SKM-1 (cell line): ENCODE results near the gene ADSS1.

Experiments used
- DNase-seq: peaks from one replicate; lab custom pipeline; 2025; ENCODE audit not compliant: unreplicated experiment; lab: John Stamatoyannopoulos, UW

ADSS1 gene

GRCh38 chr14:104697892-104698583, 26.0 kb upstream of the ADSS1 start:
- no peak for DNase-seq

- DNase-seq = no peak
Observed at GRCh38 chr14:104698688-104699425, 25.2 kb upstream of the ADSS1 start.

GRCh38 chr14:104699426-104699748, 24.6 kb upstream of the ADSS1 start:
- no peak for DNase-seq

- no peak for DNase-seq
Observed at GRCh38 chr14:104700225-104700651, 23.8 kb upstream of the ADSS1 start.

GRCh38 chr14:104700747-104701217, 23.2 kb upstream of the ADSS1 start:
- DNase-seq = no peak

GRCh38 chr14:104701383-104702076, 22.5 kb upstream of the ADSS1 start:
- DNase-seq = no peak

- DNase-seq = no peak
Observed at GRCh38 chr14:104702106-104702505, 21.9 kb upstream of the ADSS1 start.

GRCh38 chr14:104702673-104703072, 21.4 kb upstream of the ADSS1 start:
- no peak for DNase-seq

GRCh38 chr14:104703269-104703668, 20.8 kb upstream of the ADSS1 start:
- no peak for DNase-seq

- no peak for DNase-seq
Observed at GRCh38 chr14:104704252-104704651, 19.8 kb upstream of the ADSS1 start.

GRCh38 chr14:104705340-104706047, 18.5 kb upstream of the ADSS1 start:
- no peak for DNase-seq

GRCh38 chr14:104706733-104707607, 17.1 kb upstream of the ADSS1 start:
- DNase-seq = no peak

GRCh38 chr14:104707608-104708595, 16.1 kb upstream of the ADSS1 start:
- no peak for DNase-seq

GRCh38 chr14:104708606-104709268, 15.3 kb upstream of the ADSS1 start:
- DNase-seq = no peak

GRCh38 chr14:104709387-104710039, 14.5 kb upstream of the ADSS1 start:
- DNase-seq = no peak

GRCh38 chr14:104710071-104710735, 13.8 kb upstream of the ADSS1 start:
- no peak for DNase-seq

GRCh38 chr14:104712881-104713734, 10.9 kb upstream of the ADSS1 start:
- DNase-seq = no peak
